Measurements from ENCODE around the gene FBXW5. TPM values are rescaled to one million over a fixed set of nuclear protein-coding genes. Genes with fewer than 3 reads are reported as not detected.

The FBXW5 gene
- total and polyA plus RNA-seq, 9 of the 15 experiments (the other 6 are each of a cell fraction or from before 2014, with no cell fraction given): 0.21 to 128 (median 37.0) TPM

DNA sequence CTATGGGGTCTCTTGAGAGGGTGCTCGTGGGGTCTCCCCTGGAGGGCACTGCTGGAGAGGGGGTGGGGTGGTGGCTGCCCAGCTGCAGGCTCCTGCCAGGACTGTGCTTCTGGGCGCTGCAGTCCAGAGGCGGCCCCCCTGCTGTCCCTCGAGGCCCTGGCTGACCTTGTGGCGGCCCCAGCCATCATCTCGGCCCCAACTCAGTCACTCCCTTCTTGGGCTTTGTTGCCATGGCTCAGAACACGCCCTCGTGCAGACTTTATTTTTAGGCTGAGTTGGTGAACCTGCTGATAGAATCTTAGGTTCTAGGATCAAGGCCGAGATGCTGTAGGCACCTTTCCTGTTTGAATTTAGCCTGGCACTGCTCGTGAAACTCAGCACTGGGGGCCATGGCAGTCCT lies 22.8 kb downstream of the FBXW5 start:
- FAIRE-seq (no peak), ATAC-seq (no peak), DNase-seq (ENCODE audit: extremely low read depth in 1 of 4, low spot score in 3 of 4) (no peak)
- H2AFZ ChIP-seq (ENCODE audit: low read depth, low read length): no peak overlapping the region
- TF ChIP-seq NFE2L1 (tag; IDR thresholded peaks at IDR 0.05; ENCODE audit: borderline replicate concordance, low read depth) (no peak), POLR2G (IDR thresholded peaks at IDR 0.05; ENCODE audit: low read depth, low read length) (0 out of 2 replicates have a peak, but pooled peaks have one; percentile 34), HLTF (IDR thresholded peaks at IDR 0.05) (no peak), PHF8 (IDR thresholded peaks at IDR 0.05; ENCODE audit: borderline replicate concordance, low read length) (no peak)
- TF ChIP-seq, protein P1, sequence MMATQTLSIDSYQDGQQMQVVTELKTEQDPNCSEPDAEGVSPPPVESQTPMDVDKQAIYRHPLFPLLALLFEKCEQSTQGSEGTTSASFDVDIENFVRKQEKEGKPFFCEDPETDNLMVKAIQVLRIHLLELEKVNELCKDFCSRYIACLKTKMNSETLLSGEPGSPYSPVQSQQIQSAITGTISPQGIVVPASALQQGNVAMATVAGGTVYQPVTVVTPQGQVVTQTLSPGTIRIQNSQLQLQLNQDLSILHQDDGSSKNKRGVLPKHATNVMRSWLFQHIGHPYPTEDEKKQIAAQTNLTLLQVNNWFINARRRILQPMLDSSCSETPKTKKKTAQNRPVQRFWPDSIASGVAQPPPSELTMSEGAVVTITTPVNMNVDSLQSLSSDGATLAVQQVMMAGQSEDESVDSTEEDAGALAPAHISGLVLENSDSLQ (IDR thresholded peaks at IDR 0.05): no peak
- peaks cover 76% of the 10 kb centered on the region for H3K36me3 ChIP-seq (ENCODE audit: control insufficient read depth, insufficient read depth, low read length)
- no peaks in the 10 kb centered on the region for H3K9me1 ChIP-seq (ENCODE audit: control insufficient read depth, insufficient read depth, low read length)
- H3K4me2 ChIP-seq (ENCODE audit: insufficient read depth, low read length): no peak overlapping the region
- ChIA-PET CTCF (ENCODE audit: low intra/inter-chr PET ratio) (no interaction called here), POLR2A (no interaction called here)
- H3K9me3 ChIP-seq (replicated peaks; ENCODE audit: control insufficient read depth, insufficient read depth, low read depth, low read length): no peaks in the 10 kb centered on the region
- no peaks in the 10 kb centered on the region for H4K20me1 ChIP-seq (replicated peaks; ENCODE audit: control insufficient read depth, insufficient read depth, low read length)
- no peak overlapping the region for H3K4me3 ChIP-seq
- no peaks in the 10 kb centered on the region for H3K79me2 ChIP-seq (ENCODE audit: control insufficient read depth, insufficient read depth, low read length)
- no peak overlapping the region for H3K27ac ChIP-seq (ENCODE audit: extremely low read depth, low read depth, low read length)
- BruUV-seq (replicated peaks): no TSS peak
- H3K9ac ChIP-seq (ENCODE audit: insufficient read depth in 1 of 2, low read depth in 2 of 2, low read length in 2 of 2): no peak overlapping the region
- WGBS (ENCODE audit: insufficient coverage, low coverage, missing lambda C conversion rate): 84% methylated on average over 10 of the region's 10 CpGs
- intact Hi-C loops (cut with micrococcal nuclease): no loop called here
- peaks cover 0 to 40% of the 10 kb centered on the region in 2 experiments; a peak in 2 of 5 replicates for H3K4me1 ChIP-seq (replicated peaks in 1 of 2; ENCODE audit: control insufficient read depth in 2 of 2, insufficient read depth in 2 of 2, low read length in 2 of 2)
- in situ Hi-C loops (cut with MboI): no loop called here
- H3K27me3 ChIP-seq (ENCODE audit: control insufficient read depth in 2 of 2, insufficient read depth in 2 of 2, low read length in 2 of 2): no peaks in the 10 kb centered on the region

DNA sequence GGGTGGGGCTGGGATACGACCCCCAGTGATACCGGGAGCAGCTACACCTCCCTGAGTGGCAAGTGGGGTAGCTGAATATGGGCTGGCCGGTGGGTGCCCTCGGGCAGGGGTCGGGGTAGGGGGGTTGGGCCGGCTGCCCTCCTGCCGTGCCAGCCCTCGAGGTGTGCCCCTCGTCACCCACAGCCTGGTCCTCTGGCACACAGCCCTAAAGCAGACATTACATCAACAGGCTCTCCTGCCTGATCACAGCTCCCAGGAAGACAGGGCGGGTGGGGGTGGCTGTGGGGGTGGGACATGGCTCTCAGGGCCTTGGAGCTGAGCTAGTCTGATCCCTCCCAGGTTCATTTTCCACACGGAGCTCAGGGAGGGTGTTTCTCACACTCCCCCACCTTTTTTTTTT lies 23.2 kb downstream of the FBXW5 start:
- no TSS peak for BruUV-seq (replicated peaks)
- H3K9me1 ChIP-seq (ENCODE audit: control insufficient read depth, insufficient read depth, low read length): no peaks in the 10 kb centered on the region
- H3K4me2 ChIP-seq (ENCODE audit: insufficient read depth, low read length): no peak overlapping the region
- H3K4me1 ChIP-seq (replicated peaks in 1 of 2; ENCODE audit: control insufficient read depth in 2 of 2, insufficient read depth in 2 of 2, low read length in 2 of 2): peaks cover 0 to 36% of the 10 kb centered on the region in 2 experiments; a peak in 2 of 5 replicates
- no peak overlapping the region for H3K4me3 ChIP-seq
- ATAC-seq (no peak), FAIRE-seq (no peak), DNase-seq (ENCODE audit: extremely low read depth in 1 of 4, low spot score in 3 of 4) (no peak)
- H3K27ac ChIP-seq (ENCODE audit: extremely low read depth, low read depth, low read length): no peak overlapping the region
- no peak overlapping the region for H2AFZ ChIP-seq (ENCODE audit: low read depth, low read length)
- CTCF ChIA-PET (ENCODE audit: low intra/inter-chr PET ratio): no interaction called here
- peak; percentile 15; the same call in 1 of the 2 replicates for TF ChIP-seq POLR2G (IDR thresholded peaks at IDR 0.05; ENCODE audit: low read depth, low read length)
- TF ChIP-seq, protein P2, sequence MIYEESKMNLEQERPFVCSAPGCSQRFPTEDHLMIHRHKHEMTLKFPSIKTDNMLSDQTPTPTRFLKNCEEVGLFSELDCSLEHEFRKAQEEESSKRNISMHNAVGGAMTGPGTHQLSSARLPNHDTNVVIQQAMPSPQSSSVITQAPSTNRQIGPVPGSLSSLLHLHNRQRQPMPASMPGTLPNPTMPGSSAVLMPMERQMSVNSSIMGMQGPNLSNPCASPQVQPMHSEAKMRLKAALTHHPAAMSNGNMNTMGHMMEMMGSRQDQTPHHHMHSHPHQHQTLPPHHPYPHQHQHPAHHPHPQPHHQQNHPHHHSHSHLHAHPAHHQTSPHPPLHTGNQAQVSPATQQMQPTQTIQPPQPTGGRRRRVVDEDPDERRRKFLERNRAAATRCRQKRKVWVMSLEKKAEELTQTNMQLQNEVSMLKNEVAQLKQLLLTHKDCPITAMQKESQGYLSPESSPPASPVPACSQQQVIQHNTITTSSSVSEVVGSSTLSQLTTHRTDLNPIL (CRISPR knock-in tag; IDR thresholded peaks at IDR 0.05): no peak
- H4K20me1 ChIP-seq (replicated peaks; ENCODE audit: control insufficient read depth, insufficient read depth, low read length): no peaks in the 10 kb centered on the region
- WGBS (ENCODE audit: insufficient coverage, low coverage, missing lambda C conversion rate): 95% methylated on average over 5 of the region's 11 CpGs
- intact Hi-C loops (cut with micrococcal nuclease) (no loop called here), in situ Hi-C loops (cut with MboI) (no loop called here)
- POLR2A ChIA-PET: interaction anchor here (0.6 kb wide), 2 partner anchors 32 to 75 kb away, joined by 3 to 4 read pairs; partner anchors contain the start of gene CLIC3
- H3K9me3 ChIP-seq (replicated peaks; ENCODE audit: control insufficient read depth, insufficient read depth, low read depth, low read length): no peaks in the 10 kb centered on the region
- H3K36me3 ChIP-seq (ENCODE audit: control insufficient read depth, insufficient read depth, low read length): peaks cover 76% of the 10 kb centered on the region
- no peaks in the 10 kb centered on the region; the same call in 2 of the 3 replicates for H3K79me2 ChIP-seq (ENCODE audit: control insufficient read depth, insufficient read depth, low read length)
- no peaks in the 10 kb centered on the region for H3K27me3 ChIP-seq (ENCODE audit: control insufficient read depth in 2 of 2, insufficient read depth in 2 of 2, low read length in 2 of 2)
- no peak overlapping the region for H3K9ac ChIP-seq (ENCODE audit: insufficient read depth in 1 of 2, low read depth in 2 of 2, low read length in 2 of 2)

Measured in K562 (cell line).